DND-41 (cell line): Measurements from ENCODE around the gene LRP2BP.

ENCODE experiments used
- ATAC-seq: fragments of 200-7000 bp; cut with Tn5 transposase; 3 replicates; pipeline ENCODE4 v1.9.1; 2021; ENCODE audit warnings: low read depth; ENCODE audit not compliant: insufficient read depth
- DNase-seq: peaks from one replicate; pipeline ENCODE4 v3.0.0-alpha.2; 2020
- H2AFZ ChIP-seq: 2 replicates; pipeline ENCODE4 v1.6.0; 2012; ENCODE audit warnings: low read depth, low read length
- H3K27ac ChIP-seq: 2 replicates; pipeline ENCODE4 v1.5.1; 2012; ENCODE audit warnings: low read length, inconsistent platforms
- H3K27me3 ChIP-seq: fragments of 200-600 bp; sonication (generic); 2 replicates; pipeline ENCODE4 v1.6.0; 2012; ENCODE audit warnings: low read length, mild to moderate bottlenecking, inconsistent platforms; ENCODE audit not compliant: insufficient read depth, poor library complexity
- H3K36me3 ChIP-seq: 2 replicates; pipeline ENCODE4 v1.5.1; 2012; ENCODE audit warnings: low read length, inconsistent platforms; ENCODE audit not compliant: insufficient read depth
- H3K4me1 ChIP-seq: 2 replicates; pipeline ENCODE4 v1.5.1; 2012; ENCODE audit warnings: mild to moderate bottlenecking, low read length; ENCODE audit not compliant: insufficient read depth
- H3K4me2 ChIP-seq: 2 replicates; pipeline ENCODE4 v1.6.0; 2012; ENCODE audit warnings: mild to moderate bottlenecking, moderate library complexity, low read length, inconsistent platforms; ENCODE audit not compliant: insufficient read depth
- H3K4me3 ChIP-seq, 2 experiments: fragments of 200-600 bp in 1 of 2; shearing (Covaris generic) in 1 of 2; 2 replicates each; pipeline ENCODE4 v1.5.1; 2012 to 2016; ENCODE audit warnings: inconsistent platforms in 2 of 2, low read length in 2 of 2, mild to moderate bottlenecking in 2 of 2, low read depth in 1 of 2, moderate library complexity in 1 of 2
- H3K79me2 ChIP-seq: 2 replicates; pipeline ENCODE4 v1.6.0; 2012; ENCODE audit warnings: low read length, inconsistent platforms; ENCODE audit not compliant: insufficient read depth
- H3K9ac ChIP-seq: 2 replicates; pipeline ENCODE4 v1.6.0; 2012; ENCODE audit warnings: low read depth, mild to moderate bottlenecking, inconsistent platforms, low read length, moderate library complexity
- H3K9me3 ChIP-seq: 2 replicates; pipeline ENCODE4 v1.5.1; 2012; ENCODE audit warnings: low read length, moderate library complexity, mild to moderate bottlenecking, inconsistent platforms; ENCODE audit not compliant: insufficient read depth, severe bottlenecking
- H4K20me1 ChIP-seq: 2 replicates; pipeline ENCODE4 v1.6.0; 2012; ENCODE audit warnings: low read length; ENCODE audit not compliant: insufficient read depth
- CTCF ChIP-seq: IDR thresholded peaks from 2 replicates; pipeline ENCODE4 v1.5.1; 2012; ENCODE audit warnings: borderline replicate concordance, low read length, moderate library complexity, mild to moderate bottlenecking; ENCODE audit not compliant: poor library complexity, severe bottlenecking; ENCODE audit errors: extremely low read depth
- EZH2 ChIP-seq: IDR thresholded peaks from 3 replicates; pipeline ENCODE4 v1.6.1; 2012; ENCODE audit warnings: borderline replicate concordance, low read depth, mild to moderate bottlenecking, moderate library complexity, low read length, inconsistent platforms; ENCODE audit not compliant: severe bottlenecking

The LRP2BP gene

GRCh38 chr4:185384930-185385331 is 10.8 kb downstream of the LRP2BP start:
- Histone ChIP-seq H3K27ac (no peak overlapping the region), H3K27me3 (peaks cover 3% of the 10 kb centered on the region), H3K4me2 (no peak overlapping the region), H3K9ac (no peak overlapping the region), H3K9me3 (no peaks in the 10 kb centered on the region), H3K4me3 (no peak overlapping the region), H3K36me3 (no peaks in the 10 kb centered on the region), H2AFZ (no peak overlapping the region), H4K20me1 (no peaks in the 10 kb centered on the region), H3K79me2 (no peaks in the 10 kb centered on the region), H3K4me1 (no peaks in the 10 kb centered on the region)
- ATAC-seq (no peak), DNase-seq (no peak)
- no peak for TF ChIP-seq EZH2
- no peak for TF ChIP-seq CTCF

- DNase-seq (no peak), ATAC-seq (no peak)
- Histone ChIP-seq H3K36me3 (no peaks in the 10 kb centered on the region), H3K4me3 (no peak overlapping the region), H3K4me2 (no peak overlapping the region), H3K27ac (no peak overlapping the region), H2AFZ (no peak overlapping the region), H3K9me3 (no peaks in the 10 kb centered on the region), H3K9ac (no peak overlapping the region), H3K27me3 (peaks cover 3% of the 10 kb centered on the region), H4K20me1 (no peaks in the 10 kb centered on the region), H3K79me2 (no peaks in the 10 kb centered on the region), H3K4me1 (no peaks in the 10 kb centered on the region)
- TF ChIP-seq EZH2, result no peak
- no peak for TF ChIP-seq CTCF
These were observed 11.7 kb downstream of the LRP2BP start for GRCh38 chr4:185384061-185384460.

GRCh38 chr4:185383451-185383850 is 12.3 kb downstream of the LRP2BP start:
- H3K9me3 ChIP-seq, result no peaks in the 10 kb centered on the region
- no peaks in the 10 kb centered on the region for H3K36me3 ChIP-seq
- H3K4me2 ChIP-seq, result no peak overlapping the region
- H3K27me3 ChIP-seq, result peaks cover 3% of the 10 kb centered on the region
- H3K9ac ChIP-seq, result no peak overlapping the region
- no peak overlapping the region for H3K4me3 ChIP-seq
- H4K20me1 ChIP-seq, result no peaks in the 10 kb centered on the region
- H3K27ac ChIP-seq, result no peak overlapping the region
- no peak for TF ChIP-seq CTCF
- no peak for TF ChIP-seq EZH2
- H2AFZ ChIP-seq, result no peak overlapping the region
- H3K4me1 ChIP-seq, result no peaks in the 10 kb centered on the region
- DNase-seq (no peak), ATAC-seq (no peak)
- H3K79me2 ChIP-seq, result no peaks in the 10 kb centered on the region

- DNase-seq (no peak), ATAC-seq (no peak)
- H3K4me3 ChIP-seq, result no peak overlapping the region
- no peaks in the 10 kb centered on the region for H4K20me1 ChIP-seq
- H3K36me3 ChIP-seq, result no peaks in the 10 kb centered on the region
- no peak for TF ChIP-seq CTCF
- no peaks in the 10 kb centered on the region for H3K9me3 ChIP-seq
- H3K4me2 ChIP-seq, result no peak overlapping the region
- H3K79me2 ChIP-seq, result no peaks in the 10 kb centered on the region
- peaks cover 3% of the 10 kb centered on the region for H3K27me3 ChIP-seq
- no peak overlapping the region for H3K9ac ChIP-seq
- H3K27ac ChIP-seq, result no peak overlapping the region
- H3K4me1 ChIP-seq, result no peaks in the 10 kb centered on the region
- H2AFZ ChIP-seq, result no peak overlapping the region
These were observed 13.0 kb downstream of the LRP2BP start for GRCh38 chr4:185382754-185383153.
